OCI-LY1 (cell line): ENCODE measurements around the gene MCF2L2.

Experiments
- H2AFZ ChIP-seq: fragments of 200-600 bp; sonication (generic), shearing (Covaris generic); 2 replicates; pipeline ENCODE4 v1.6.0; 2014; ENCODE audit warnings: antibody characterized with exemption, mild to moderate bottlenecking, low read length
- H3F3A ChIP-seq: fragments of 200-600 bp; sonication (generic), shearing (Covaris generic); 2 replicates; pipeline ENCODE4 v1.6.0; 2014; ENCODE audit warnings: mild to moderate bottlenecking, antibody characterized with exemption, low read length, moderate library complexity; ENCODE audit not compliant: insufficient read depth
- H3K27ac ChIP-seq: fragments of 200-600 bp; sonication (generic); 2 replicates; pipeline ENCODE4 v1.5.1; 2014; ENCODE audit warnings: low read length, mixed run types, mild to moderate bottlenecking, low read depth; ENCODE audit not compliant: poor library complexity, severe bottlenecking
- H3K27me3 ChIP-seq: fragments of 200-600 bp; sonication (generic); 2 replicates; pipeline ENCODE4 v1.6.0; 2014; ENCODE audit warnings: antibody characterized with exemption, mild to moderate bottlenecking, low read length, moderate library complexity; ENCODE audit not compliant: insufficient read depth
- H3K36me3 ChIP-seq: fragments of 200-600 bp; sonication (generic); 2 replicates; pipeline ENCODE4 v1.6.1; 2014; ENCODE audit warnings: mild to moderate bottlenecking, antibody characterized with exemption, low read length, moderate library complexity, mixed read lengths; ENCODE audit not compliant: insufficient read depth
- H3K4me1 ChIP-seq: fragments of 200-600 bp; sonication (generic); 2 replicates; pipeline ENCODE4 v1.5.1; 2014; ENCODE audit warnings: mild to moderate bottlenecking, low read length, moderate library complexity; ENCODE audit not compliant: insufficient read depth, severe bottlenecking
- H3K4me2 ChIP-seq: fragments of 200-600 bp; sonication (generic), shearing (Covaris generic); 2 replicates; pipeline ENCODE4 v1.6.1; 2014; ENCODE audit warnings: low read length
- H3K4me3 ChIP-seq: fragments of 200-600 bp; sonication (generic); 2 replicates; pipeline ENCODE4 v1.5.1; 2014; ENCODE audit warnings: low read length, low read depth, mild to moderate bottlenecking, mixed read lengths; ENCODE audit not compliant: poor library complexity, severe bottlenecking
- H3K79me2 ChIP-seq: fragments of 200-600 bp; shearing (Covaris generic); 2 replicates; pipeline ENCODE4 v1.6.1; 2016; ENCODE audit warnings: mixed run types, low read length, mixed read lengths; ENCODE audit not compliant: insufficient read depth
- H3K9ac ChIP-seq: fragments of 200-600 bp; sonication (generic), shearing (Covaris generic); 2 replicates; pipeline ENCODE4 v1.6.1; 2014; ENCODE audit warnings: mild to moderate bottlenecking, low read length, mixed read lengths
- H3K9me2 ChIP-seq: fragments of 200-600 bp; sonication (generic), shearing (Covaris generic); 2 replicates; pipeline ENCODE4 v1.6.1; 2014; ENCODE audit warnings: low read depth, mild to moderate bottlenecking, low read length, mixed read lengths
- H3K9me3 ChIP-seq: fragments of 200-600 bp; shearing (Covaris generic); 2 replicates; pipeline ENCODE4 v1.6.1; 2014; ENCODE audit warnings: low read length, mixed read lengths
- H4K20me1 ChIP-seq: fragments of 200-600 bp; sonication (generic), shearing (Covaris generic); 2 replicates; pipeline ENCODE4 v1.6.0; 2016; ENCODE audit warnings: mild to moderate bottlenecking, low read length; ENCODE audit not compliant: insufficient read depth
- EZH2 ChIP-seq: fragments of 200-600 bp; sonication (generic), shearing (Covaris generic); IDR thresholded peaks from 2 replicates; pipeline ENCODE4 v1.8.0; 2017; ENCODE audit warnings: borderline replicate concordance, mixed run types, mild to moderate bottlenecking, antibody characterized with exemption, low read length, moderate library complexity, mixed read lengths
- TF ChIP-seq, protein P1 (sequence below): fragments of 200-600 bp; sonication (generic), shearing (Covaris generic); IDR thresholded peaks from 2 replicates; pipeline ENCODE4 v1.5.1; 2017; ENCODE audit warnings: mild to moderate bottlenecking, antibody characterized with exemption, low read length, moderate library complexity, mixed read lengths

The MCF2L2 gene

DNA sequence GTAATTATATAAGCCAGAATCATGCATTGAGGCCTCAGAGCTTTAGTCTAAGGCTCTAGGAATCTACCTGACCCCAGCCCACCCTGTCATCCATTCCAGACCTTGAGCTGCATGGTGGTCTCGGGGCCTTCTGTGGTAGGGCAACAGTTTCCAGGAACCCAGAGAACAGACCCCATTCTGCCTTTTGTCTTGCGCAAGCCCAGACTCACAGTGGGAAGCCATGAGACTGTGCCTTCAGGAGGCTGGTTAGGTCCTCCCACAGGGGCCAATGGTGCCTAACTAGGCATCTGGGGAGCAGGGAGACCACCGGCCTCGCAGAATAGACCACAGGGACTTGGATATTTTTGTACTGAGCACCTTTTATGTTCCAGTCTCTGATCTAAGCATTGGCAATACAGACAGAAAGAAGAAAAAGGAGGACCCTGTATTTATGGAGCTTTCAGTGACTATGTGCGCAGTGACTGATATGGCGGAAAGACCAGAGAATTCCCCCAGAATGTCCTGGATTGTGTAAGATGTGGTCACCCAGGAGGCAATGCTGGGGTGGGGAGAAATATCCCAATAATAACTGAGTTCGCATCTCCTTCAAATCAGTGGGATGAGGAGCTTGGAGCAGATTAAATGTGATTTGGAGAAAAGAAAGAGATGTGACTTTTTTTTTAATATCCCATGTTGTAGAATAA is 40.1 kb downstream of the MCF2L2 start:
- H3K9me2 ChIP-seq = no peaks in the 10 kb centered on the region
- no peaks in the 10 kb centered on the region for H3K9me3 ChIP-seq
- H3K27ac ChIP-seq = no peak overlapping the region
- no peak for TF ChIP-seq EZH2
- H3K27me3 ChIP-seq = 0 out of 2 replicates have a peak, but pooled peaks cover 3% of the 10 kb centered on the region
- H4K20me1 ChIP-seq = no peaks in the 10 kb centered on the region
- no peak overlapping the region for H3K4me3 ChIP-seq
- H3F3A ChIP-seq = no peaks in the 10 kb centered on the region
- no peak overlapping the region for H3K9ac ChIP-seq
- H3K36me3 ChIP-seq = no peaks in the 10 kb centered on the region
- no peaks in the 10 kb centered on the region for H3K4me1 ChIP-seq
- H3K79me2 ChIP-seq = no peaks in the 10 kb centered on the region
- H3K4me2 ChIP-seq = no peak overlapping the region
- H2AFZ ChIP-seq = no peak overlapping the region

DNA sequence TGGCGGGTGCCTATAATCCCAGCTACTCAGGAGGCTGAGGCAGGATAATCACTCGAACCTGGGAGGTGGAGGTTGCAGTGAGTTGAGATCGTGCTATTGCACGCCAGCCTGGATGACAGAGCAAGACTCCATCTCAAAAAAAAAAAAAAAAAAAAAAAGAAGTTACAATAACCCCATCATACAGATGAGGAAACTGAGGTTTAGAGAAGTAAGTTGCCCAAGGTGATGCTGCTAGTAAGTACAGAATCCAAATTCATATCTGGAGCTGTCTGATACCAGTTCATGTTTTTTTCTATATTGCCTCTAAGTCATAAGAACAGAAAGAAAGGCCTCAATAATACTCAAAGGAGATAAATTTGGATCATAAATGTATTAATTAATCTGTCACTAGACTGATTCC is 40.6 kb downstream of the MCF2L2 start:
- Histone ChIP-seq H4K20me1 (no peaks in the 10 kb centered on the region), H3K27me3 (0 out of 2 replicates have a peak, but pooled peaks cover 2% of the 10 kb centered on the region), H3K36me3 (no peaks in the 10 kb centered on the region), H3K4me1 (no peaks in the 10 kb centered on the region), H3K9ac (no peak overlapping the region), H3K79me2 (no peaks in the 10 kb centered on the region), H3F3A (no peaks in the 10 kb centered on the region), H3K4me3 (no peak overlapping the region), H3K9me3 (no peaks in the 10 kb centered on the region), H3K9me2 (no peaks in the 10 kb centered on the region), H2AFZ (no peak overlapping the region), H3K27ac (no peak overlapping the region), H3K4me2 (no peak overlapping the region)
- TF ChIP-seq, protein P1, sequence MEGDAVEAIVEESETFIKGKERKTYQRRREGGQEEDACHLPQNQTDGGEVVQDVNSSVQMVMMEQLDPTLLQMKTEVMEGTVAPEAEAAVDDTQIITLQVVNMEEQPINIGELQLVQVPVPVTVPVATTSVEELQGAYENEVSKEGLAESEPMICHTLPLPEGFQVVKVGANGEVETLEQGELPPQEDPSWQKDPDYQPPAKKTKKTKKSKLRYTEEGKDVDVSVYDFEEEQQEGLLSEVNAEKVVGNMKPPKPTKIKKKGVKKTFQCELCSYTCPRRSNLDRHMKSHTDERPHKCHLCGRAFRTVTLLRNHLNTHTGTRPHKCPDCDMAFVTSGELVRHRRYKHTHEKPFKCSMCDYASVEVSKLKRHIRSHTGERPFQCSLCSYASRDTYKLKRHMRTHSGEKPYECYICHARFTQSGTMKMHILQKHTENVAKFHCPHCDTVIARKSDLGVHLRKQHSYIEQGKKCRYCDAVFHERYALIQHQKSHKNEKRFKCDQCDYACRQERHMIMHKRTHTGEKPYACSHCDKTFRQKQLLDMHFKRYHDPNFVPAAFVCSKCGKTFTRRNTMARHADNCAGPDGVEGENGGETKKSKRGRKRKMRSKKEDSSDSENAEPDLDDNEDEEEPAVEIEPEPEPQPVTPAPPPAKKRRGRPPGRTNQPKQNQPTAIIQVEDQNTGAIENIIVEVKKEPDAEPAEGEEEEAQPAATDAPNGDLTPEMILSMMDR = no peak
- no peak for TF ChIP-seq EZH2

DNA sequence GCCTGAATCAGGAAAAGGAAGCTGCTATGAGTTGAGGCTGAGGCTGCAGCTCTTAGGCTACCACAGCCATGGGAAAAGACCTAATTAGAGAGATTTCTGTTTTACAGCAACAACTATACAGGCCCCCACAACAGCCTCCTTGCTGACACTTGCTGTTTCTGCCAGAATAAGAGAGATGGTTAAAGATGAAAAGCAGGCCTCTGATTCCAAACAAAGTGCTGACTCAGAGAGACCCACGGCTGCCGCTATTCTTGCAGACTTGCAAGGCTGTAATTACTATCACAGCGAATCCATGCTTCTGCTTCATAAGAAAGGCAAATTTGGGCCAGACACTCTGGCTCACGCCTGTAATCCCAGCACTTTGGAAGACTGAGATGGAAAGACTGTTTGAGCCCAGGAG is 41.8 kb downstream of the MCF2L2 start:
- no peaks in the 10 kb centered on the region for H3K79me2 ChIP-seq
- no peaks in the 10 kb centered on the region for H3K9me3 ChIP-seq
- no peaks in the 10 kb centered on the region for H3F3A ChIP-seq
- H3K4me1 ChIP-seq = no peaks in the 10 kb centered on the region
- H3K9me2 ChIP-seq = no peaks in the 10 kb centered on the region
- no peak overlapping the region for H2AFZ ChIP-seq
- H3K4me3 ChIP-seq = no peak overlapping the region
- no peaks in the 10 kb centered on the region for H3K36me3 ChIP-seq
- H3K4me2 ChIP-seq = no peak overlapping the region
- no peak overlapping the region for H3K9ac ChIP-seq
- no peaks in the 10 kb centered on the region for H4K20me1 ChIP-seq
- TF ChIP-seq, protein P1 = no peak
- TF ChIP-seq EZH2 = no peak
- H3K27ac ChIP-seq = no peak overlapping the region
- no peaks in the 10 kb centered on the region for H3K27me3 ChIP-seq
